ENCODE results near the gene ZBTB46. TPM values are rescaled to one million over a fixed set of nuclear protein-coding genes. Genes with fewer than 3 reads are reported as not detected.
"Not testable (repeated sequence)": the region's sequence is repeated elsewhere in the genome, so short reads cannot be mapped to it uniquely, and the experiment has no call there.

ZBTB46 gene, protein sequence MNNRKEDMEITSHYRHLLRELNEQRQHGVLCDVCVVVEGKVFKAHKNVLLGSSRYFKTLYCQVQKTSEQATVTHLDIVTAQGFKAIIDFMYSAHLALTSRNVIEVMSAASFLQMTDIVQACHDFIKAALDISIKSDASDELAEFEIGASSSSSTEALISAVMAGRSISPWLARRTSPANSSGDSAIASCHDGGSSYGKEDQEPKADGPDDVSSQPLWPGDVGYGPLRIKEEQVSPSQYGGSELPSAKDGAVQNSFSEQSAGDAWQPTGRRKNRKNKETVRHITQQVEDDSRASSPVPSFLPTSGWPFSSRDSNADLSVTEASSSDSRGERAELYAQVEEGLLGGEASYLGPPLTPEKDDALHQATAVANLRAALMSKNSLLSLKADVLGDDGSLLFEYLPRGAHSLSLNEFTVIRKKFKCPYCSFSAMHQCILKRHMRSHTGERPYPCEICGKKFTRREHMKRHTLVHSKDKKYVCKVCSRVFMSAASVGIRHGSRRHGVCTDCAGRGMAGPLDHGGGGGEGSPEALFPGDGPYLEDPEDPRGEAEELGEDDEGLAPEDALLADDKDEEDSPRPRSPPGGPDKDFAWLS
- 1.0 and 1.6 TPM in 2 replicates for total RNA-seq (2014; rRNA removed; shearing (Covaris generic))
- polyA plus RNA-seq (2015; cell fraction: cytosol; rRNA removed), result 1.2 and 2.0 TPM in 2 replicates
- 0.87 and 1.6 TPM in 2 replicates for polyA plus RNA-seq (2015; cell fraction: nucleus; rRNA removed)

DNA sequence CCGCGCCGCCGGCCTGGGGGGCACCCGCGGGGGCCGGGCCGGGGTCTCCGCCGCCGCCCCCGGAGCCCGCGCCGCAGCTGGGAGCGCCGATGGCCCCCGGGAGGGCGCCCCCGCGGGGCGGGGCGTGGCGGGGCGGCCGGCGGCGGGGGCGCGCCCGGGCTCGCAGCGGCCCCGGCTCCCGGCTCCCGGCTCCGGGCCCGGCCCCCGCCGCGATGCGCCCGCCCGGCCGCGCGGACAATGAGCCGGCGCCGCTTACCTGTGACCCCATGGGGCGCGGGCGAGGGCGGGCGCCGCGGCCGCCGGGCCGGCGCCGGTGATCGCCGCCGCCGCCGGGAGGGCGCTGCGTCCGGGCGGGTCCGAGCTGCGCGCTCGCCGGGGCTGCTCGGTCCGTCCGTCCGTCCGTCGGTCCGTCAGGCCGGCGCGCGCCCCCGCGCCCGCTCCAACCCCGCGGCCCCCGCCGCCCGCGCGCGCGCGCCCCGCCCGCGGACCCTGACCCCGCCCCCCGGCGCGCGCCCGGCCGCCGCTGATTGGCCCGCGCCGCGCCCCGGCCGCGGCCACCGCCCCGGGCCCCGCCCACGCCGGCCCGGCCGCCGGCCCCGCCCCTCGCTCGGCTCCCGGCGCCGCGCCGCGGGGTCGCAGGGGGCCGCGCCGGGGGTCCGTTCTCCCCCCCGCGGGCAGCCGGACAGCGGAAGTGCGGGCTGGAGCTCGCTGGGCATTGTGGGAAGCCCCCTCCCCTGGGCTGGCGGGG, at the start of gene ZBTB46:
ZBTB46 (minus strand) TSS at position 424 of the 748 bp plus-strand sequence. CDS start 40,507 bp downstream, outside the sequence.
- DNase-seq (ENCODE audit: low read depth, low spot score), result peak; percentile 42
- in situ Hi-C loops (cut with HindIII; ENCODE audit: low pct_unique_long_range_greater_than_20kb, low sequenced_read_pairs), result no loop called here

DNA sequence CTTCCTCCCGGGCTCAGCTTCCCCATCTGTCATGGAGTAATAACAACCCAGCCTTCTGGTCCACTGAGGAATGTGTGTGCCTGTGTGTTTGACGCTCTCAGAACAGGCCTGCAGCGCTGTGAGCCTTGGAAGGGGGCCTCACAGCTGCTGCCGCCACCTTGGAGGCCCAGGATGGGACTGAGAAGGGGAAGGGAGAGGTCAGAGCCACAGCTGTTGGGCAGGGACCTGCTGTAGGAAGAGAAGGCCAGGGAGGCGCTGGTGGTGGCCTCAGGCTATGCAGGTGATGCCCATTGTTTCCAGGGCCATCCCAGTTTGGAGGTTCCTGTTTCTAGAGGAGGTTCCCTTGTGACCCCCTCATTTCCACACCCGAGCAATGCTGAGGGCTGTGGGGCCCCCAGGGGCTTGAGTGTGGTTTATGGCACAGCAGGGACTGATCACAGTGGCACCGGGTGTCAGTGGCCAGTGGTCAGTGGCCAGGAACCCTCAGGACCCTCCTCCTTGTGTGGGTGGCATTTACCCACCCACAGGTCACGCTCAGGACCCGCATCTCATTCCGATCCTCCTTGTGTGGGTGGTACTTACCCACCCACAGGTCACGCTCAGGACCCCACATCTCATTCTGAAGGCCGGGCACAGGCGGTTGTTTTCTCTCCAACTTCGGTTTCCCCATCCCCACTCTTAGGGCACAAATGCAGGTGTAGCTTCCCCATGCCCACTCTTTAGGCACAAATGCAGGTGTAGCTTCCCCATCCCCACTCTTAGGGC, 48.0 kb upstream of the ZBTB46 start:
- in situ Hi-C loops (cut with HindIII; ENCODE audit: low pct_unique_long_range_greater_than_20kb, low sequenced_read_pairs), result no loop called here
- no peak for DNase-seq (ENCODE audit: low read depth, low spot score)

DNA sequence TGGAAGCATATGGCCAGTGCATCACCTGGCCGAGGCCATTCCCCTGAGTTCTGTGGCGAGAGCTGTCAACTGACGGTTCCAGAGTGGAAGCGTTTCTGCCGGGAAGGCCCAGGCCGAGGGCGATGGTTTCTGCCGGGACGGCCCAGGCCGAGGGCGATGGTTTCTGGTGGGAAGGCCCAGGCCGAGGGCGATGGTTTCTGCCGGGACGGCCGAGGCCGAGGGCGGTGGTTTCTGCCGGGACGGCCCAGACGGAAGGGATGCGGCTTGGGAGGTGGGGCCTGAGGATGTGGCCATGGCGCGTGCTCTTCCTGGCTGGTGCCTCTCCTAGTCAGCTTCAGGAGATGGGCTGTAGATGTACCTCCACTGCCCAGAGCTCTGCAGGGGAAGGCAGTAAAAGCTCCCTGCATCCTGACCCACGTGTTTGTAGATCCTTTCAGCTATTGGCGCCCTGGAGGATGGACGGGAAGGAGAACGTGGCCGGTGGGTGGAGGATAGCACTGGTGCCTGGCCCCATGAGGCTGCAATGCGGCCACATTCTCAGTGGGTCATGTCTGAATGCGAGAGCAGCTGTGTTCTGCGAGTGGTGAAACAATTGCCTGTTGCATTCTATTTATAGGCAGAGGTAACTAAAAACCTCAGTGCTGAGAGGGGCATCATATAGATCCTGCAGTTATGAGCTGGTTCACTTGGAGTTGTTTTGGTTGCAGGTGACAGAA, 46.8 kb upstream of the ZBTB46 start:
- in situ Hi-C loops (cut with HindIII; ENCODE audit: low pct_unique_long_range_greater_than_20kb, low sequenced_read_pairs), result no loop called here
- DNase-seq (ENCODE audit: low read depth, low spot score), result no peak

DNA sequence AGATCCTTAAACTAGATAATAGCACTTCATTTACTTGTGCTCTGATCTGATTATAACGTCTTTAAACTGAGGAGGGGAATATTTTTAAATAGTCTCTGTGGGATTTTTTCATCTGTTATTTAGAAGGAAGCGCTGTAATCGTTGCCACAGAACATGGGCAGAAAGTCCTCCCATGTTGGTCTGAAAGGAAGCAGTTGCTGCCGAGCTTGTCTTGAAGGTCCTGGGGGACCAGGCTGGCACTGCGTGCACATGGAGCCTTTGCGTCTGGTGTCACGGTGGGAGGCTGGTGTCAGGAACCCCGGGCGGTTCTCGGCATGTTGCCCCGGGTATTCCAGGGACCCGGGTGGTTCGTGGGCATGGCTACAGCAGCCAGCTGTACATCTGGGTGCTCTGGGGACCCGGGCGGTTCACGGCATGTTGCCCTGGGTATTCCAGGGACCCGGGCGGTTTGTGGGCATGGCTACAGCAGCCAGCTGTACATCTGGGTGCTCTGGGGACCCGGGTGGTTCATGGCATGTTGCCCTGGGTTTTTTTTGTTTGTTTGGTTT, 45.5 kb upstream of the ZBTB46 start:
- DNase-seq (ENCODE audit: low read depth, low spot score), result no peak
- in situ Hi-C loops (cut with HindIII; ENCODE audit: low pct_unique_long_range_greater_than_20kb, low sequenced_read_pairs), result no loop called here

DNA sequence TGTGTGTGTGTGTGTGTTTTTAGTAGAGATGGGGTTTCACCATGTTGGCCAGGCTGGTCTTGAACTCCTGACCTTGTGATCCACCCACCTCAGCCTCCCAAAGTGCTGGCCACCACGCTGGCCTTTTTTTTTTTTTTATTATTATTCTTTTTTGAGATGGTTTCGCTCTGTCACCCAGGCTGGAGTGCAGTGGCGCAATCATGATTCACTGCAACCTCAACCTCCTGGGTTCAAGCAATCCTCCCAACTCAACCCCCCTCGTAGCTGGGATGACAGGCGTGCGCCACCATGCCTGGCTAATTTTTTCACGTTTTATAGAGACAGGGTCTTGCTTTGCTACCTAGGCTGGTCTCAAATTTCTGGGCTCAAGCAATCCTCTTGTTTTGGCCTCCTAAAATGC, 43.2 kb upstream of the ZBTB46 start:
- in situ Hi-C loops (cut with HindIII; ENCODE audit: low pct_unique_long_range_greater_than_20kb, low sequenced_read_pairs); DNase-seq (ENCODE audit: low read depth, low spot score): not testable (repeated sequence)

DNA sequence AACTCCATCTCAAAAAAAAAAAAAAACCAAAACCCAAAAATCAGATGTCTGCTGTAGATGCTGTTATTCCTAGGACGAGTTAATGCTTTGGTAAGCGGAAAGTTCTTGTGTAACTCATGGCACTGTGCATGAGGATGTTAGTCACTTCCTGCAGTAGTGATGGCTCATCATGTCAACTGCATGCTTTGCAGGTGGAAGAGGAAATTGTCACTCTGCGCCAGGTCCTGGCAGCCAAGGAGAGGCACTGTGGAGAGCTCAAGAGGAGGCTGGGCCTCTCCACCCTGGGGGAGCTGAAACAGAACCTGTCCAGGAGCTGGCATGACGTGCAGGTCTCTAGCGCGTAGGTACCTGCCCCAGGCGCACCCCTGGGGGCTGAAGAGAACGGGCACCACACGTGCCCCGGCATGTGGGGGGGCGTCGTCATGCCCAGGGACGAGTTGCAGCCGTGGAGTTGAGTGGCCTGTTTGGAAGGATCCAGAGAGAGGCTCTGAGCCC, 42.5 kb upstream of the ZBTB46 start:
- DNase-seq (ENCODE audit: low read depth, low spot score), result no peak
- in situ Hi-C loops (cut with HindIII; ENCODE audit: low pct_unique_long_range_greater_than_20kb, low sequenced_read_pairs), result no loop called here

DNA sequence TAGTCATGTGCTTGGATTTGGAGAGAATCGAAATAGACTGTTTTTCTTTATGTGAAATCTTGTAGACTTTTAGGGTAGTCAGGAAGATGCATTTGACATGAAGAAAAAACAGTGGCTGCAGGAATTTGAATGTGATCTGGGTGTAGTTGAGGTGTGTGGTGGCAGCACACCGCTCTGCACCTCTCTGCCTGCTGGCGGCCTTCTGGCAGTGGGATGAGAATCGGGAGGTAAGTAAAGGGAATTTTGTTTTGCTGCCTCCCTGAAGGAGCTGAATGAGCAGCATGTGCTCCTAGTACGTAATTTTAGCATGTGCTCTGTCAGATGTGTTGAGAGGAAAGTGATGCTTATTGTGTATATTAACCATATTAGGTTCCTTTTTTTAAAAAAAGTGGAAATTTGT, 37.2 kb upstream of the ZBTB46 start:
- DNase-seq (ENCODE audit: low read depth, low spot score), result no peak
- in situ Hi-C loops (cut with HindIII; ENCODE audit: low pct_unique_long_range_greater_than_20kb, low sequenced_read_pairs), result no loop called here

DNA sequence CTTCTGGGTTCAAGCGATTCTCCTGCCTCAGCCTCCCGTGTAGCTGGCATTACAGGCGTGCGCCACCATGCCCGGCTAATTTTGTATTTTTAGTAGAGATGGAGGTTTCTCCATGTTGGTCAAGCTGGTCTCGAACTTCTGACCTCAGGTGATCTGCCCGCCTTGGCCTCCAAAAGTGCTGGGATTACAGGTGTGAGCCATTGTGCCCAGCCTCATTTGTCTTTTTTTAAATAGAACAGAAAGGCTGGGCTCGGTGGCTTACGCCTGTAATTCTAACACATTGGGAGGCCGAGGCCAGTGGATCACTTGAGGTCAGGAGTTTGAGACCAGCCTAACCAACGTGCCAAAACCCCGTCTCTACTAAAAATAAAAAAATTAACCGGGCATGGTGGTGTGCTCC, 36.0 kb upstream of the ZBTB46 start:
- DNase-seq (ENCODE audit: low read depth, low spot score); in situ Hi-C loops (cut with HindIII; ENCODE audit: low pct_unique_long_range_greater_than_20kb, low sequenced_read_pairs): not testable (repeated sequence)

DNA sequence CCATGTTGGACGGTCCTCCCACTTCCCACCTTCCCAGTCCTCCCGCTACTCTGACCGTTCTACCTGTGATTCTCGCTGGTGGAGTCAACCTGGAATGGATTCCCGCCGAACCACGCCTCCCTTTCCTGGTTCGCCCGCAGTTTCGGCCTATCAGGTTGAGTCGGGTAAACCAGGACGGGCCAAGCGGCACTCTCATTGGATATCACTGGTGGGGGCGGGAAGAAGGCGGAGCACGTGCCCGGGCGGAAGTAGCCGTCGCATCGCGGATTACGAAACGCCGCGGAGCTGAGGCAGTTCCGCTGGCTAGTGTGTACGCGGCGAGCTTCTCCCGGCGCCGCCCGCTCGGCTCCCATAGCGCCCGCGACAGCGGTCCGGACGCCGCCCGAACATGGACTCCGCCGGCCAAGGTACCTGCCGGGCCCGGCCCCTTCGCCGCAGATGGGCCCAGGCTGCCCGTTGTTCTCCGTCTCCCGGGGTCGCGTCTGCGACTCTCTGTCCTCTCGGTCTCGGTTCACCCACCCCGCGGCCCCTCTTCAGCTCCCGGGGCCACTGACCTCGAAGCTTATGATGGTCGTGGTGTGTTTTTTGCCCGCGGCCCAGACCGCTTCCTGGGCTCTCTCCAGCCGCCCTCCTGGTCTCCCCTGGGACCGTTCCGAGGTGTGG, 34.0 kb upstream of the ZBTB46 start, which contains the start of gene TPD52L2:
TPD52L2 (plus strand) TSS at position 293 of the 663 bp plus-strand sequence; CDS start at position 389, 96 bp downstream.
- in situ Hi-C loops (cut with HindIII; ENCODE audit: low pct_unique_long_range_greater_than_20kb, low sequenced_read_pairs), result no loop called here

DNA sequence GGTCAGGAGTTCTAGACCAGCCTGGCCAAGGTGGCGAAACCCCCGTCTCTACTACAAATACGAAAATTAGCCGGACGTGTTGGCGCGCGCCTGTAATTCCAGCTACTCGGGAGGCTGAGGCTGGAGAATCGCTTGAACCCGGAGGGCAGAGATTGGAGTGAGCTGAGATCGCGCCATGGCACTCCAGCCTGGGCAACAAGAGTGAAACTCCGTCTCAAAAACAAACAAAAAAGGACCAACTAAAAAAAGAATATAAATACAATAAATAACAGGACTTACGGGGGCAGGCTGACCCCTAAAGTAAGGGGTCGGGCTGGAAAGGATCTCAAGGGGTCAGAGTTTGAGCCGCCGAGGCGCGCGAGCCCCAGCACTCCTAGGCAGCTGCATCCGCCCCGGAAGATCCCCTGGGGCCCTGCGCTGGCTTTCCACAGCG, 33.5 kb upstream of the ZBTB46 start:
- in situ Hi-C loops (cut with HindIII; ENCODE audit: low pct_unique_long_range_greater_than_20kb, low sequenced_read_pairs), result no loop called here
- DNase-seq (ENCODE audit: low read depth, low spot score), result no peak

More for the DNA sequence above, 34.0 kb upstream of the ZBTB46 start, which contains the start of gene TPD52L2:
- DNase-seq (ENCODE audit: low read depth, low spot score), result peak; percentile 99

DNA sequence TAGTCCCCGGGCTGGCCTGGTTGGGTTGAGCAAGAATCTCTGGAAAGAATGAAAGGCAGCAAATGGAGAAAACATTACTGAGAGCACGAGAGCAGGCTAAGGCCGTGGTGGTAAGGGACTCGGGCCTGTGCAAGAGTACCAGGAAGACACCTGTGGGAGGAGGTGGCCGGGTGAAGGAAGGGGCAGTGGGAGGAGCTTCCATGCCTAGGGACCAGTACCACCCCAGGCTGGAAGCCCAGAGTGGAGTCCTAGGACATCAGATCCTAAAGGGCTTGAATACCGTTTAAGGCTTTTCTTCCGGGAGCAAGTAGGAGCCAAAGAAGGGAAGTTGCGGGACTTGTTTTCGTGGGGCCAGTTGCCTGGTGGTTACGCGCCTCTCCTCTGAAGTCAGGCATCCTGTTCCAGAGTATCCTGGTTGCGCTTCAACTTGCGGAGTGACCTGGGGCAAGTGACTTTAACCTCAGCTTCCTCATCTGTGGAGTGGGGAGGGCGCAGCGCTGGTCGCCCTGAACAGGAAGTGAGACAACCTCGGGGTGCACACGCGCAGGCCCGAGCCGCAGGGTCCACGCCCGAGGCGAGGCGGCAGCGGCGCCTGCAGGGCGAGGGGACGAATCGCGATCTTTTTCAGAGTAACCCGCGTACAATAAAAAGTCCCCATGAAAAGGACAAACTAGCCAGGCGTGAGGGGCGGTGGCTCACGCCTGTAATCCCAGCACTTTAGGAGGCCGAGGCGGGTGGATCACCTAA, 32.9 kb upstream of the ZBTB46 start:
- in situ Hi-C loops (cut with HindIII; ENCODE audit: low pct_unique_long_range_greater_than_20kb, low sequenced_read_pairs), result no loop called here
- peak; percentile 33 for DNase-seq (ENCODE audit: low read depth, low spot score)

DNA sequence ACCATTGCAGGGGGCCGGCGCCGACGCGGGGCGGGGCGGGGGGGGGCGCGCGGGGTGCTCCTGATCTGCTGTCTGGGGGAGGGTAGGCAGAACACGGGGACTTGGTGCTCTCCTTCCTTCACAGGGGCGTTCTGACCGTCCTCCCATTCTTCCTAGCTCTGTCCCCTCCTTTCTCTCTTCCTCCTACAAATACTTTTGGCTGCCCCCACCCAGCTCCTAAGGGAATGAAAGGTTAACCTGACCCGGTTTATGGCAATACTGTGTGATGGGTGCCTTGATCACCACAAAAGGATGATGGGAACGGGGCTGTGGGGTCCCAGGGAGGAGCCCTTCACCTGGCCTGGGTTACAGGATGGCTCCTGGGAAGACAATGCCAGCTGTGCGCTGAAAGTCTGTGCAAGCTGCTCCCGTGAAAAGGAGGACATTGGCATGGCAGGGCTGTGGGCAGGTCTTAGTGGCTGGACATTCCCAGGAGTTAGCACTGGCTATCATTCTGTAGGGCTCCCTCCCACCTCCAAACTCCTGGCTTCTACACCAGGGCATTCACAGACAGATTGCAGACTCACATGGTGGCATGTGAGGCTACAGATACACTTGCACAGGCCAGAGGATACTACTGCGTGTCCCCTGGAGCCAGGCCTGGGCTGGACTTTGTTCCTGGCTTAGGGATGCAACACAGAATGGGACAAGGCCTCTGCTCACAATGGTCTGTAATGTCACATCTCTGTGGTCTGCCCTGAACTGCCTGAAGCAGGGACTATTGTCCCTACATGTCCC, 32.1 kb upstream of the ZBTB46 start:
- in situ Hi-C loops (cut with HindIII; ENCODE audit: low pct_unique_long_range_greater_than_20kb, low sequenced_read_pairs), result no loop called here
- DNase-seq (ENCODE audit: low read depth, low spot score), result no peak

DNA sequence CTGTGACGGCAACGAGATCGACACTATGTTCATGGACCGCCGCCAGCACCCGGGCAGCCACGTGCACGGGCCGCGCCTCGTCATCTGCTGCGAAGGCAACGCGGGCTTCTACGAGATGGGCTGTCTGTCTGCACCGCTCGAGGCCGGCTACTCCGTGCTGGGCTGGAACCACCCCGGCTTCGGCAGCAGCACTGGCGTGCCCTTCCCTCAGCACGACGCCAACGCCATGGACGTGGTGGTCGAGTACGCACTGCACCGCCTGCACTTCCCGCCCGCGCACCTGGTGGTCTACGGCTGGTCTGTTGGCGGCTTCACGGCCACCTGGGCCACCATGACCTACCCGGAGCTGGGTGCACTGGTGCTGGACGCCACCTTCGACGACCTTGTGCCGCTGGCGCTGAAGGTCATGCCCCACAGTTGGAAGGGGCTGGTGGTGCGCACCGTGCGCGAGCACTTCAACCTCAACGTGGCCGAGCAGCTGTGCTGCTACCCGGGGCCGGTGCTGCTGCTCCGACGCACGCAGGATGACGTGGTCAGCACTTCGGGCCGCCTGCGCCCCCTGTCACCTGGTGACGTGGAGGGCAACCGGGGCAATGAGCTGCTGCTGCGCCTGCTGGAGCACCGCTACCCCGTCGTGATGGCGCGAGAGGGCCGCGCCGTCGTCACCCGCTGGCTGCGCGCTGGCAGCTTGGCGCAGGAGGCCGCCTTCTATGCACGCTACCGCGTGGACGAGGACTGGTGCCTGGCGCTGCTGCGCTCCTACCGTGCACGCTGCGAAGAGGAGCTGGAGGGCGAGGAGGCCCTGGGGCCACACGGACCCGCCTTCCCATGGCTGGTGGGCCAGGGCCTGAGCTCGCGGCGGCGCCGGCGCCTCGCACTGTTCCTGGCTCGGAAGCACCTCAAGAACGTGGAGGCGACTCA, 31.2 kb upstream of the ZBTB46 start:
- no peak for DNase-seq (ENCODE audit: low read depth, low spot score)
- in situ Hi-C loops (cut with HindIII; ENCODE audit: low pct_unique_long_range_greater_than_20kb, low sequenced_read_pairs), result no loop called here

Data from SK-MEL-5 (cell line).